ENCODE results near the gene FMN1.

- TF ChIP-seq CTCF (IDR thresholded peaks at IDR 0.05 in 8 of 11, conservative IDR thresholded peaks at IDR 0.05 in 3 of 11) (no peak), POLR2A (IDR thresholded peaks at IDR 0.05) (no peak), POLR2AphosphoS5 (IDR thresholded peaks at IDR 0.05) (no peak)
These were observed 162.5 kb downstream of the FMN1 start for GRCh38 chr15:33032053-33032452.
